Thymus (tissue), 11 donors: Measurements from ENCODE around the gene ACIN1. TPM values are rescaled to one million over a fixed set of nuclear protein-coding genes. Genes with fewer than 3 reads are reported as not detected.

Experiments used
- DNase-seq, 9 donors: peaks; one replicate each; pipeline ENCODE4 v3.0.0-alpha.2; 2013; ENCODE audit warnings: low spot score in 9 of 9, low read depth in 6 of 9, missing footprints in 1 of 9
- H3K27ac ChIP-seq, 2 donors: one replicate each; pipeline ENCODE4 v1.5.1; 2013; ENCODE audit warnings: control low read depth in 1 of 2, low read depth in 1 of 2, low read length in 1 of 2, mild to moderate bottlenecking in 1 of 2, moderate library complexity in 1 of 2
- H3K27me3 ChIP-seq, 2 donors: one replicate each; pipeline ENCODE4 v1.5.1; 2013; ENCODE audit warnings: low read length in 1 of 2; ENCODE audit not compliant: control insufficient read depth in 2 of 2, insufficient read depth in 1 of 2
- H3K36me3 ChIP-seq, 2 donors: one replicate each; pipeline ENCODE4 v1.5.1; 2013; ENCODE audit warnings: low read length in 1 of 2, mild to moderate bottlenecking in 1 of 2, moderate library complexity in 1 of 2; ENCODE audit not compliant: control insufficient read depth in 2 of 2, insufficient read depth in 2 of 2
- H3K4me1 ChIP-seq, 2 donors: one replicate each; pipeline ENCODE4 v1.5.1; 2013; ENCODE audit warnings: low read length in 2 of 2; ENCODE audit not compliant: control insufficient read depth in 2 of 2, insufficient read depth in 2 of 2
- H3K4me3 ChIP-seq, 2 donors: one replicate each; pipeline ENCODE4 v1.5.1; 2013; ENCODE audit warnings: low read length in 2 of 2, control low read depth in 1 of 2, mild to moderate bottlenecking in 1 of 2
- H3K9me3 ChIP-seq, 2 donors: one replicate each; pipeline ENCODE4 v1.5.1; 2013; ENCODE audit warnings: low read length in 1 of 2, mild to moderate bottlenecking in 1 of 2; ENCODE audit not compliant: control insufficient read depth in 2 of 2, insufficient read depth in 1 of 2
- WGBS: extraction: QIAGEN DNeasy Blood & Tissue Kit; methylation state at CpG from one replicate; pipeline ENCODE4 v1.1.7; 2013; 5-methylcytosine and 5-hydroxymethylcytosine counted together
- polyA plus RNA-seq: library from polyadenylated mRNA; stranded (reverse); fragments of 200-250 nt; gene quantifications from one replicate; pipeline ENCODE4 v1.2.3, GENCODE V29; 2013
- total RNA-seq: library from RNA; stranded (reverse); fragments of 120-200 nt; gene quantifications from one replicate; pipeline ENCODE4 v1.2.4, GENCODE V29; 2013
- donor health status: healthy.

The ACIN1 gene
- total and polyA plus RNA-seq, 2 donors = 75.6 to 123 TPM

- no peaks in the 10 kb centered on the region for H3K4me1 ChIP-seq
- WGBS = 96% methylated on average over 5 of the region's 5 CpGs
- no peak for DNase-seq
- H3K9me3 ChIP-seq = no peaks in the 10 kb centered on the region
- H3K36me3 ChIP-seq = peaks cover 76 to 87% of the 10 kb centered on the region in 2 donors
- H3K27me3 ChIP-seq = no peaks in the 10 kb centered on the region
- H3K27ac ChIP-seq = no peak overlapping the region
- no peak overlapping the region for H3K4me3 ChIP-seq
Measured at GRCh38 chr14:23077962-23078361, 17.0 kb downstream of the ACIN1 start.

- Histone ChIP-seq H3K9me3 (no peaks in the 10 kb centered on the region), H3K4me1 (peaks cover under 1 to 4% of the 10 kb centered on the region in 2 donors), H3K4me3 (no peak overlapping the region), H3K36me3 (peaks cover 75 to 93% of the 10 kb centered on the region in 2 donors), H3K27ac (no peak overlapping the region), H3K27me3 (no peaks in the 10 kb centered on the region)
- WGBS = 78% methylated on average over 5 of the region's 5 CpGs
- peak in 5 of 9 donors; percentile 45 to 68 (median 50) for DNase-seq
Measured at GRCh38 chr14:23076785-23077408, 18.0 kb downstream of the ACIN1 start.

- no peaks in the 10 kb centered on the region for H3K9me3 ChIP-seq
- H3K27ac ChIP-seq = no peak overlapping the region
- H3K36me3 ChIP-seq = peaks cover 63 to 75% of the 10 kb centered on the region in 2 donors
- H3K27me3 ChIP-seq = no peaks in the 10 kb centered on the region
- H3K4me1 ChIP-seq = peaks cover 13 to 18% of the 10 kb centered on the region in 2 donors
- 97% methylated on average over 1 of the region's 1 CpG for WGBS
- DNase-seq = no peak
- no peak overlapping the region for H3K4me3 ChIP-seq
Measured at GRCh38 chr14:23074906-23075305, 20.0 kb downstream of the ACIN1 start.

GRCh38 chr14:23071921-23072539 is 22.9 kb downstream of the ACIN1 start:
- Histone ChIP-seq H3K27ac (peak overlapping the region in 1 of 2 donors; percentile 71), H3K36me3 (peaks cover 58 to 72% of the 10 kb centered on the region in 2 donors), H3K27me3 (no peaks in the 10 kb centered on the region), H3K9me3 (no peaks in the 10 kb centered on the region), H3K4me3 (peak overlapping the region in 1 of 2 donors; percentile 67), H3K4me1 (peaks cover 13 to 32% of the 10 kb centered on the region in 2 donors)
- 81% methylated on average over 5 of the region's 5 CpGs for WGBS
- DNase-seq = no peak

- peak overlapping the region; percentile 62 to 71 for H3K27ac ChIP-seq
- peaks cover 13 to 32% of the 10 kb centered on the region in 2 donors for H3K4me1 ChIP-seq
- WGBS = 4% methylated on average over 14 of the region's 14 CpGs
- no peaks in the 10 kb centered on the region for H3K9me3 ChIP-seq
- DNase-seq = peak in 8 of 9 donors; percentile 59 to 89 (median 70)
- H3K27me3 ChIP-seq = no peaks in the 10 kb centered on the region
- H3K36me3 ChIP-seq = peaks cover 58 to 72% of the 10 kb centered on the region in 2 donors
- peak overlapping the region; percentile 67 to 82 for H3K4me3 ChIP-seq
Measured at GRCh38 chr14:23071244-23071920, 23.6 kb downstream of the ACIN1 start.

GRCh38 chr14:23070262-23071129 is 24.4 kb downstream of the ACIN1 start:
- H3K4me3 ChIP-seq = peak overlapping the region; percentile 67 to 82
- WGBS = 28% methylated on average over 10 of the region's 10 CpGs
- no peaks in the 10 kb centered on the region for H3K9me3 ChIP-seq
- no peak for DNase-seq
- peaks cover 13 to 32% of the 10 kb centered on the region in 2 donors for H3K4me1 ChIP-seq
- peaks cover 59 to 72% of the 10 kb centered on the region in 2 donors for H3K36me3 ChIP-seq
- peak overlapping the region in 1 of 2 donors; percentile 71 for H3K27ac ChIP-seq
- H3K27me3 ChIP-seq = no peaks in the 10 kb centered on the region

GRCh38 chr14:23069413-23069806 is 25.5 kb downstream of the ACIN1 start:
- WGBS = 97% methylated on average over 4 of the region's 4 CpGs
- peaks cover 57 to 72% of the 10 kb centered on the region in 2 donors for H3K36me3 ChIP-seq

GRCh38 chr14:23068789-23069412 is 26.0 kb downstream of the ACIN1 start:
- no peaks in the 10 kb centered on the region for H3K9me3 ChIP-seq
- 45% methylated on average over 8 of the region's 8 CpGs for WGBS
- peak overlapping the region in 1 of 2 donors; percentile 52 for H3K27ac ChIP-seq
- no peak overlapping the region for H3K4me3 ChIP-seq
- H3K4me1 ChIP-seq = peaks cover 13 to 32% of the 10 kb centered on the region in 2 donors
- no peaks in the 10 kb centered on the region for H3K27me3 ChIP-seq
- H3K36me3 ChIP-seq = peaks cover 58 to 76% of the 10 kb centered on the region in 2 donors
- DNase-seq = peak; percentile 55 to 91 (median 81)

More at GRCh38 chr14:23069413-23069806, 25.5 kb downstream of the ACIN1 start:
- H3K9me3 ChIP-seq = no peaks in the 10 kb centered on the region
- peaks cover 13 to 32% of the 10 kb centered on the region in 2 donors for H3K4me1 ChIP-seq
- H3K27ac ChIP-seq = peak overlapping the region in 1 of 2 donors; percentile 52
- no peak for DNase-seq
- H3K4me3 ChIP-seq = no peak overlapping the region
- no peaks in the 10 kb centered on the region for H3K27me3 ChIP-seq
